ENCODE data around the gene SLFNL1.

The SLFNL1 gene

DNA sequence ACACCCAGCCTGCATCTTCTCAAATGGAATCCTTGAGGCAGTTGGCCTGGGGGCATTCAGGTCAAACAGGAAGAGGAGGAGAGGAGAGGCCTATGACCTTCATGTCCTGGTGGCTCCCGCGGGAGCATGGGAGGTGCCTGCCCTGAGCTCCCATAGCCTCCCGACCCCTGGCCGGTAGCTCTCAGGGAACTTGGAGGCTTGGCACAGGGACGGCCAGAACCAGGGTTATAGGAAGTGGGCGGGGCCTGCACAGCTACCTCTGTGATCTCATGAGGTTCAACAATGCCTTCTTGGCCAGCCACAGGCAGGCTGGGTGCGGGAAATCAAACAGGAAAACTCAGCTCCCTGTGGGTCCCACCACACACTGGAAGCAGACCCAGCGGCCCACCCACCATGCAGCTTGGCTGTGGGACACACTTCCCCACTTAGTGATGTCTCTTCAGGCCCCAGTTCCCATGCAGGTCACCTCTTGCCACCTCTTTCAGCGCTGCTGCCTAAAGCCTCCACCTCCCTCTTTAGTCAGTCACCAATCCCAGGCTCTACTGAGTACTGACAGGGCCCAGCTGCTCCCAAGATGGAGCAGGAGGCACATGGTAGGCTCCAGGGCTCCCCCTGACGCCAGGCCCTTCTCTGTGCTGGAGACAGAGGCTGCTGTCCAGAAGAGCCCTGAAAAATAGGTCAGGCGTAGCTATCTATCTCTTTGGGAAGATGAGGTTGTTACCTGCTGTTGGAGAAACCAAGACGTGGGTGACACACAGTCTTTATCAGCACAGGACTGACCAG lies at the start of gene SLFNL1:
TSS of gene SLFNL1 (minus strand) at position 200 of the 783 bp plus-strand sequence. CDS start 1,065 bp downstream, outside the sequence.
- Mint-ChIP-seq H3K27ac (peak within 1 kb of the TSS; percentile 71), H3K27me3 (ENCODE audit: low read depth, poor library complexity) (no peaks in the 10 kb centered on the region), H3K4me1 (peaks cover 40% of the 10 kb centered on the region), H3K9me3 (no peaks in the 10 kb centered on the region), H3K36me3 (ENCODE audit: low read depth) (peaks cover 22% of the 10 kb centered on the region), H3K4me3 (no peak within 1 kb of the TSS)
- TF ChIP-seq, protein P1, sequence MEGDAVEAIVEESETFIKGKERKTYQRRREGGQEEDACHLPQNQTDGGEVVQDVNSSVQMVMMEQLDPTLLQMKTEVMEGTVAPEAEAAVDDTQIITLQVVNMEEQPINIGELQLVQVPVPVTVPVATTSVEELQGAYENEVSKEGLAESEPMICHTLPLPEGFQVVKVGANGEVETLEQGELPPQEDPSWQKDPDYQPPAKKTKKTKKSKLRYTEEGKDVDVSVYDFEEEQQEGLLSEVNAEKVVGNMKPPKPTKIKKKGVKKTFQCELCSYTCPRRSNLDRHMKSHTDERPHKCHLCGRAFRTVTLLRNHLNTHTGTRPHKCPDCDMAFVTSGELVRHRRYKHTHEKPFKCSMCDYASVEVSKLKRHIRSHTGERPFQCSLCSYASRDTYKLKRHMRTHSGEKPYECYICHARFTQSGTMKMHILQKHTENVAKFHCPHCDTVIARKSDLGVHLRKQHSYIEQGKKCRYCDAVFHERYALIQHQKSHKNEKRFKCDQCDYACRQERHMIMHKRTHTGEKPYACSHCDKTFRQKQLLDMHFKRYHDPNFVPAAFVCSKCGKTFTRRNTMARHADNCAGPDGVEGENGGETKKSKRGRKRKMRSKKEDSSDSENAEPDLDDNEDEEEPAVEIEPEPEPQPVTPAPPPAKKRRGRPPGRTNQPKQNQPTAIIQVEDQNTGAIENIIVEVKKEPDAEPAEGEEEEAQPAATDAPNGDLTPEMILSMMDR (IDR thresholded peaks at IDR 0.05) = no peak
- DNase-seq = peak; percentile 26

DNA sequence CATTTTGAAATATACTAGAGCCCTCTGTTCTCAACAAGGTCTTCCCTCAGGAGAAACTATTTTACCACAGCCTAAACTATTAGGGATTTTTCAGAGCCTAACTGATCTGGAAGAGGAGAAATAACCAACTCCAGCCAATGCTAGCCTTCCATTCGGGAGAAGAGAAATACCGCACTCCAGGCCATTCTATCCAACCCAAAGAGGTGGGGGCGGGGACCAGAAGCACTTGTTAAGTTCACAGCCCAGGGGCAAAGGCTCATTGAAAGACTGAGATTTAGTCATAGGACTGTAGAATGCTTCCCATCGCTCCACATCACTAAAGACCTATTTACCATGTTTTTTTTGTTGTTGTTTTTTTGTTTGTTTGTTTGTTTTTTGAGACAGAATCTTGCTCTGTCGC lies 35.4 kb upstream of the SLFNL1 start:
- TF ChIP-seq, protein P1 (IDR thresholded peaks at IDR 0.05) = no peak
- H3K9me3 Mint-ChIP-seq = peaks cover 33% of the 10 kb centered on the region
- DNase-seq = no peak
- H3K4me3 Mint-ChIP-seq = no peak overlapping the region
- peaks cover 91% of the 10 kb centered on the region for H3K36me3 Mint-ChIP-seq (ENCODE audit: low read depth)
- H3K27ac Mint-ChIP-seq = no peak overlapping the region
- no peaks in the 10 kb centered on the region for H3K4me1 Mint-ChIP-seq
- peaks cover 2% of the 10 kb centered on the region for H3K27me3 Mint-ChIP-seq (ENCODE audit: low read depth, poor library complexity)

GRCh38 chr1:41053316-41053715 lies 31.8 kb upstream of the SLFNL1 start:
- H3K4me1 Mint-ChIP-seq = no peaks in the 10 kb centered on the region
- TF ChIP-seq, protein P1 (IDR thresholded peaks at IDR 0.05) = no peak
- peaks cover 75% of the 10 kb centered on the region for H3K36me3 Mint-ChIP-seq (ENCODE audit: low read depth)
- DNase-seq = no peak
- no peaks in the 10 kb centered on the region for H3K9me3 Mint-ChIP-seq
- H3K27me3 Mint-ChIP-seq (ENCODE audit: low read depth, poor library complexity) = no peaks in the 10 kb centered on the region
- no peak overlapping the region for H3K4me3 Mint-ChIP-seq
- H3K27ac Mint-ChIP-seq = peak overlapping the region; percentile 91

GRCh38 chr1:41051022-41051421 lies 29.5 kb upstream of the SLFNL1 start:
- H3K36me3 Mint-ChIP-seq (ENCODE audit: low read depth) = peaks cover 73% of the 10 kb centered on the region
- H3K4me3 Mint-ChIP-seq = no peak overlapping the region
- H3K27me3 Mint-ChIP-seq (ENCODE audit: low read depth, poor library complexity) = no peaks in the 10 kb centered on the region
- TF ChIP-seq, protein P1 (IDR thresholded peaks at IDR 0.05) = no peak
- H3K4me1 Mint-ChIP-seq = no peaks in the 10 kb centered on the region
- no peaks in the 10 kb centered on the region for H3K9me3 Mint-ChIP-seq
- no peak for DNase-seq
- no peak overlapping the region for H3K27ac Mint-ChIP-seq

- H3K4me1 Mint-ChIP-seq = peaks cover 6% of the 10 kb centered on the region
- TF ChIP-seq, protein P1 (IDR thresholded peaks at IDR 0.05) = no peak
Measured at GRCh38 chr1:41048540-41048939, 27.0 kb upstream of the SLFNL1 start.

DNA sequence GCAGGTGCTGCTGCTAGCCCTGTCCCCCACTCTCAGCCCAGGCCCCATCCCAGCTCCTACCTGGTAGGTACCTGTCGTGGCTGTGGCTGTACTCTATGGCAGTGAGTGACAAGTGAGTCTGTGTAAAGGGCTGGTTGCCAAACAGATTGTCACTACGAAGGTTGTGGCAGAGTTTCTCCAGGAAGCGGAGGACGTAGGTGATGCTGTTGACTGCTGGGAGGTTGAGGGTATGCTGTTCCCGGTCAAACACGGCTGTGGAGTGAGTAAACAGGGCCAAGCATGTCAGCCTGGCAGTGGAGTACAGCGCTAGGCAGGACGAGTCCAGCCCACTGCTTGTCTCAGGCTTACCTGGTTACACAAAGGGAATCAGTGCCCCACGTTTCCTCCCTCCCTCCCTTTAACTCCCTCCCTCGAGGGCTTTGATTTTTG lies 24.8 kb upstream of the SLFNL1 start:
- Mint-ChIP-seq H3K27me3 (ENCODE audit: low read depth, poor library complexity) (no peaks in the 10 kb centered on the region), H3K4me3 (no peak overlapping the region), H3K9me3 (no peaks in the 10 kb centered on the region), H3K4me1 (peaks cover 6% of the 10 kb centered on the region), H3K36me3 (ENCODE audit: low read depth) (peaks cover 53% of the 10 kb centered on the region), H3K27ac (peak overlapping the region; percentile 27)
- TF ChIP-seq, protein P1 (IDR thresholded peaks at IDR 0.05) = no peak
- DNase-seq = no peak

More at GRCh38 chr1:41048540-41048939, 27.0 kb upstream of the SLFNL1 start:
- Mint-ChIP-seq H3K27me3 (ENCODE audit: low read depth, poor library complexity) (no peaks in the 10 kb centered on the region), H3K9me3 (no peaks in the 10 kb centered on the region), H3K4me3 (no peak overlapping the region), H3K27ac (no peak overlapping the region), H3K36me3 (ENCODE audit: low read depth) (peaks cover 59% of the 10 kb centered on the region)
- DNase-seq = no peak

Data from nephron progenitor cell (in vitro differentiated cells).